ENCODE measurements around the gene BET1L.
"Not testable (repeated sequence)": the region's sequence is repeated elsewhere in the genome, so short reads cannot be mapped to it uniquely, and the experiment has no call there.

Gene BET1L

GRCh38 chr11:208917-209260 is 1.7 kb upstream of the BET1L start:
- DNase-seq, result no peak

DNA sequence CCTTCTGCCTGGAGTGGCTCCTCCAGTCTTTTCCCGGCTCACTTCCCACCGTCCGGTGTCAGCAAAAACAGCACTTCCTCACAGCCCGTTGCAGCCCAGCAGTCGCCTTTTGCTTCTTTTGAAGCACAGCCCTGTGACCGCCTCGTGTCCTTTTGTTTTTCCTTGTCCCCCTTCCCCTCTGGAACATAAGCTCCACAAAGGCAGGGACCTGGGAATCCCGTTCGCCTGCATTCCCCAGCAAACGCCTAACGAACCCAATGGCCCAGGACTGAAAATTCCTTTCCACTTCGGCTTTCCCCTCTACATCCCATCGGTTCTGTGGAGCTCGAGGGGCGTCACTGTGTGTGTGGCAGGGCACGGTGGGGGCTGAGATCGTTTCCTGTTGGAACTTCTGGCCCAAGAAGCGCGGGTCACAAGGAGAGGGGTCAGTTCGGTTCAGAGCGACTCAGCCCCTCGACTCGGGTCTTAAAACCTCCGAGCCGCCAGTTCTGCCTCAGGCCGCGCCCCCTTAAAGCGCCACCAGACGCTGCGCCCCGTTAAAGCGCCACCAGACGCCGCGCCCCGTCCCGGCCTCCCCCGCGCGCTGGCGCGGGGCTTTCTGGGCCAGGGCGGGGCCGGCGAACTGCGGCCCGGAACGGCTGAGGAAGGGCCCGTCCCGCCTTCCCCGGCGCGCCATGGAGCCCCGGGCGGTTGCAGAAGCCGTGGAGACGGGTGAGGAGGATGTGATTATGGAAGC is 1.1 kb upstream of the BET1L start:
- peak; percentile 85 for DNase-seq

DNA sequence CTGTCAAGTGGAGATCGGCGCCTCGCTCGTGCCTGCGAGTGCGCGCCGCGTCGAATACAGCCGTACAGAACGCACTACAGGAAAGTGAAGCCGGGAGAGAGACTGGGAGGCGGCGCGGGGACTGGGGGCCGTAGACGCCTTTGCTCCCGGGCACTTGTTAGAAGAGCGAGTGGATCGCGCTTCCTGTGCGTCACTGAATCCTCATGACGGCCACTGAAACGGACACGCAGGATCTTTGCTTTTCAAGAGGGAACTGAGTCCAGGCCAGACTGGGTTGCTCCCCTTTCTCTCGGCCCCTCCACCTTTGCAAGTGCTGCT is 623 bp upstream of the BET1L start:
- no peak for DNase-seq

GRCh38 chr11:206526-207207 is 532 bp downstream of the BET1L start:
- peak; percentile 24 for DNase-seq

- DNase-seq, result no peak
Observed at GRCh38 chr11:206002-206384, 1.2 kb downstream of the BET1L start.

DNA sequence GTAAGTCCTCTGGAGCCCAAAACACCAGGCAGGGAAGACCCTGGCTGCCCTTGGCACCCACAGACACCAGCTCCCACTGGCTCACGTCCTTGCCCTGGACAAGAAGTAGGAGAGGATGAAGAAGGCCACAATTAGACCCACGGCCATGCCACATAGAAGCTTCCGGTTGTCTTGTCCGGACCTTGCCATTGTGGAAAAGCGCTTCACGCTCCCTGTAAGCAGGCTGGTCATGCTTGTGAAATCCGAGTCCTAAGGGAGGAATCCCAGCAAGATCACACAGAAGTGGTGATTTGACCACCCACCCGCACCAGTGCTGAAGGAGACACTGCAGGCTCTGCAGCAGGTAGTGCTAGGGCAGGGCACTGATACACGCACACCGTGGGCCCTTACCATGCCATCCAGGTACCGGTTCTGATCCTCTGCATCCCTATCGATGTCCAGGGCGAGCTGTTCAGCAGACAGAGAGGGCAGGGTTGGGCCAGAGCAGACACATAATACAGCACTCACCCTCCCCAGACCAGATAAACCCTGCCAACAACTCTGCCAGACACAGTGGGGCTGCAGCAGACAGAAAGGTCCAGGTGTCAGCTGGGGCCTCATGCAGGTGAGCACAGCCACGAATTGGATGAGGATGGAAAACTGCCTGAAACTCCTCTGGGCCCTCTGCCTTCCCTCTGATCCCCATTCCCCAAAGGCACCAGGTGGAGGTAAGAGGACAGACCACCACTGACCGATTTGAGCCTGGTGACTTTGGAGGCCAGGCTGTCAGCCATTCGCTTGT is 1.8 kb downstream of the BET1L start:
- DNase-seq, result no peak

GRCh38 chr11:204587-205109 is 2.6 kb downstream of the BET1L start:
- DNase-seq, result no peak

DNA sequence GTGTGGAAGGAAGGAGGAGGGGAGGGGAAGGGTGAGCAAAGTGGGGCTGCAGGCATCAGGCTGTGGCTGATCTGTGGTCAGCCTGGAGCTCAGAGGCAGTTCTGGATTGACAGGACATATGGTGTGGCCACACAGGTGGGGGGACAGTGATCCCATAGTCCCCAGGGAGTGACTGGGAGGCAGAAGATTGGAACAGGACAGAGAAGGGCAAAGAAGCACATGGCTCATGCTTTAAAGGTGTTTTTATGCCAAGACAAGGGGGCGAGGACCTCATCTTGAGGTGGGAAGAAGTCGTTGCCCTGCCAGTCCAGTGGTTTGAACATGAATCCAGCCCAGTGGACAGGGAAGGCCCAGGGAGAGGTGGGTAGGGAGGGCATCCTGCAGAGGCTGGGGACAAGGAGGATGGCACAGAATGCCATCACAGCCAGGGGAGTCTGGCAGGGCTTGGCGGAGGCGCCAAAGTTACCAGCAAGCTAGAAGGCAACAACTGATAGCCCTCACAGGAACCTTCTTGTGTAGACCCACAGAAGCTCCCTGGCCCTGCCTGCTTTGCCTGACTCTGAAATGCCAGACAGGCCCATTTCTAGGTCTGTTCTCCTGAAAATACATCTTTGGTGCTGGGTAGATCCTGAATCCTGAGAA is 3.1 kb downstream of the BET1L start:
- DNase-seq, result no peak

DNA sequence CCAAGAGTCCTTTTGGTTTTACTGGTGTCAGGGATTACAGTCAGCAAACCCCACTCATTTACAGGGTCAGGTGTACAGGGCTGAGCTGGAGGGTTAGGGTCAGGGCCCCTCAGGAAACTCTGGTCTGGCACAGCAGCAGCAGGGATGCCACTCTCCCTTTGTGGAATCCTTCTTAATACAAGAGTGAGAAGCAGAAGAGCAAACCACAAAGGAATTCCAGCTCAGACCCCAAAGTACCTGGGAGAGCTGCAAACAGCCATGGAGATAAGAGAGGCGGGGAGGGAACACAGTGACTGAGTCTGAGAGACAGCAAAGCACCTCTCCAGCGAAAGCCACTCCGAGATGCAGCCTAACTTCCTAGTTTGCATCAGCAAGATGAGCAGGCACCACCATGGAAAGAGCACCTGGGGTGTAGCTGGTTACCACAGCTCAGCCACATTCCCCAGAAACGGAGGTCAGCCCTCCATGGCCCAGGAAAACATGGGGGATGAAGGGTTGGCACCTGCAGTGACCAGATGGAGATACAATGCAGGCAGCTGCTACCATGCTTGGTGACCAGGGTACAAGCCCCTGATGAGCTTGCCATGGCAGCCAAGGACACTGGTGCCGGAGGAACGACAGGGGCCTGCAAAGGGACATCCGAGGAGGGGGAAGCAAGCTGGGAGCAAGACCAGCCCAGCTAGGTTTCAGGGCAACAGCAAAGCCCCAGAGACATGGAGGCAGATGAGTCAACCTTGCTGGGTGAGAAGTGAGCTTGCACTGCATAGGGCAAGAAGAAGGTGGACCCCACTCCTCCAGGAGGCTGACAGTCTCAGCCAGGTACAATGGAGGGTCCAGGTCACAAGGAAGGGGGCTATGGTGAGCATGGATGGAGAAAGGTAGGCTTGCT is 3.9 kb downstream of the BET1L start:
- no peak for DNase-seq

DNA sequence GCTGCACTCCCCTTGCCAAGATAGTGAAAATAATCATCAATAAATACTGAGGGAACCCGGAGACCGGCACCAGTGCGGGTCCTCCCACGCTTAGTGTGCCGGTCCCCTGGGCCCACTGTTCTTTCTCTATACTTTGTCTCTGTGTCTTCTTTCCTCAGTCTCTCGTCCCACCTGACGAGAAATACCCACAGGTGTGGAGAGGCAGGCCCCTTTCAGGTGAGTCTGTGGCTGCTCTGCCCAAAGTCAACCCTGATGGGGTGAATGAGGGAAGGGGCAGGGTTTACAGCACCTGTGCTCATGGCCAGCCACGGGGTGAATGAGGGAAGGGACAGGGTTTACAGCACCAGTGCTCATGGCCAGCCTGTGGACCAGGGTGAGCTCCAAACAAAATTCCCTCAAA is 4.7 kb downstream of the BET1L start:
- no peak for DNase-seq

DNA sequence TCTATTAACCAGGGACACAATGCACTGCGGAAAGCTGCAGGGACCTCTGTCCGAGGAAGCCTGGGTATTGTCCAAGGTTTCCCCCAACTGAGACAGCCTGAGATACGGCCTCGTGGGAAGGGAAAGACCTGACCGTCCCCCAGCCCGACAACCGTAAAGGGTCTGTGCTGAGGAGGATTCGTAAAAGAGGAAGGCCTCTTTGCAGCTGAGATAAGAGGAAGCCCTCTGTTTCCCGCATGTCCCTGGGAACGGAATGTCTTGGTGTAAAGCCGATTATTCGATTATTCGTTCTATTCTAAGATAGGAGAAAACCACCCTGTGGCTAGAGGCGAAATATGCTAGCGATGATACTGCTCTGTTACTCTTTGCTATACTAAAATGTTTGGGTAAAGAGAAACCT is 5.2 kb downstream of the BET1L start:
- DNase-seq, result no peak

GRCh38 chr11:200224-201003 is 6.8 kb downstream of the BET1L start:
- DNase-seq, result no peak

GRCh38 chr11:199782-200181 is 7.4 kb downstream of the BET1L start:
- DNase-seq, result no peak

DNA sequence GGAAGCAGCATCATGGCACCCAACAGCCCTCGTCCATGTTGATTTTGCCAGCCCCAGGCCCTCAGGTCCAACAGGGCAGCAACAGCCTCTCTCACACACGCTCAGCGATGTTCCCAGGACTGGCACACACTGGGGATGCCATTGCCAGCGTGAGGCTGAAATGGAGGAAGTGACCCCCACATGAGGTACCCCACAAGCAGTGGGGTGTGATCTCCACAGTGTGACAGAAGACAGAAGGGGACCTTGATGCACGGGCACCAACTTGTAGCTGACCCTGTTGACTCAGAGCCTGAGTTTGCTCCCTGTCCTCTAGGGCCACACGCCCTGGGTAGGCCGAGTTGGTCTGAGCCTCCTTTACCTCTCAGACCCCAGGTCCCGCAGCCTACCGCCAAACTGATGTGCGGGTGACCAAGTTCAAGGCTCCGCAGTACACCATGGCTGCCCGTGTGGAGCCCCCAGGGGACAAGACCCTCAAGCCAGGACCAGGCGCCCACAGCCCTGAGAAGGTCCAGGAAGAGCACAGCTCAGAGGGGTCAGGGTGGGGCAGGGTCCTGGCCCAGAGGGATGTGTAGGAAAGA is 8.1 kb downstream of the BET1L start:
- DNase-seq, result no peak

GRCh38 chr11:198236-198806 is 8.9 kb downstream of the BET1L start:
- DNase-seq, result no peak

DNA sequence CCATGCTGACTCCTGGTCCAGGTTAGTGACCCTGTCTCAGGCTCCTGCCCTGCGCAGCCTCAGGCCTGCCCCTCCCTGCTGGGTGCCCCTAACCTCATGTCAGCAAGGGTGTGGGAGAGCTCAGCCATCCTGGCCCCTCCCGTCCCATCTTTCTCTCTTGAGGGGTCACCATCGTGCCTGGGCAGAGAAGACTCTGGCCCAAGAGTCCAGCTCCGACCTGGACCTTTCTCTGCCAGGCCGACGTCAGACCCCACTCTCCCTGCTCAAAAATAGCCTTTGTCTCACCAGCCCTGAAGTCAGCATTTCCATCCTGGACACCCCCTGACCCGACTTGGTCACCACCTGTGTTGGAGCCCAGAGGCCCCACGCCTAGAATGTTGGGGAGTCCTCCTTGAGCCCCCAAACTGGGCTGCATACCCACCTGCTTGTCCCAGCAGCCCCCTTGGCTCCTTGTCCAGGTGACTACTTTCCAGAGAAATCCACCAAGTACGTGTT is 9.4 kb downstream of the BET1L start:
- DNase-seq, result no peak

DNA sequence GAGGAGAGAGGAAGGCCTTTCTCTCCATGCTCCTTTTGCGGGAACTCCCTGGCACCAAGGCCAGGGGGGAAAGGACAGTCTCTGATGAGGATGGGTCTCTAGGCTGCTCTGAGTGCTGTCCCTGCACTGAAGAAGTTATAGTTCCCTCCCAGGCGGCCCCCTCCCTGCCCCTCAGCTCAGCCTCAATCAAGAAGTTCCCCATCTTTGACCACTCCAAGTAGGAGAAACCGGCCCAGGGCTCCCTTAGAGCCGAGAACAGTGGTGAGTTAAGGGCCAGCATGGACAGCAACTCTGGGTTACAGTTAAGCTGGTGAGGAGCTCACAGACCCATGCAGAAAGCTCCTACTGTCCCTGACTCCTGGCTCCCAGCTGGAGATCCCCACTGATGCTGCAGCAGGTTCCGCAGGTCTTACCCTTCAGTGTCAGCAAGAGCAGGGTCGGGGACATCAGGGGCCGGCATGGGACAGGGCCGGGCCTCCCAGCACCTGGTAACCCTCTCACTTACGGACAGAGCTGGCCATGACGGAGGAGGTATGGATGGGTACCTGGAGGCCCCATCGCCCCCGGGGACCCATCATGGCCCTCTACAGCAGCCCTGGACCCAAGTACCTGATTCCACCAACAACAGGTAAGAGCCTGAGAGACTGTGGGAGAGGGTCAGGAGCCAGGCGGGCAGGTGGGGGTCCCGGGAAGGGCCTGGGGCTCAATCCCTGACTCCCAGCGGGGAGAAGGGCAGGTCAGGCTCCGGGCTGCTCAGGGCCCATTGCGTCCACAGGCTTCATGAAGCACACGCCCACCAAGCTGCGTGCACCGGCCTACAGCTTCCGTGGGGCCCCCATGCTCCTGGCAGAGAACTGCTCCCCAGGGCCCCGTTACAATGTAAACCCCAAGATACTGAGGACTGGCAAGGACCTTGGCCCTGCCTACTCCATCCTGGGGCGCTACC is 10.1 kb downstream of the BET1L start:
- DNase-seq, result no peak

DNA sequence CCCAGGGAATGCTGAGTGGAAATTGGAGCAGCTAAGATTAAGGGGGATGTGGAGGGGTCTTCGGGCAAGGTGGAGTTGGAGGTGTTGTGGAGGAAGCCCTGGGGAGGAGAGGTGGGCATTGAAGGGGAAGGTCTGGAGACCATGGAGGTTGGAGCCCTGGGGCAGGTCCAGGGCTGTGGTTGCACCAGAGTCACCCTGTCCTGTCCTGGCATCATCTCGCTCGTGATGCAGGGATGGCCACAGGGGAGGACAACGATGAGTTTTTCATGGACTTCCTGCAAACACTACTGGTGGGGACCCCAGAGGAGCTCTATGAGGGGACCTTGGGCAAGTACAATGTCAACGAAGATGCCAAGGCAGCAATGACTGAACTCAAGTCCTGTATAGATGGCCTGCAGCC is 13.7 kb downstream of the BET1L start:
- DNase-seq, result not testable (repeated sequence)

GRCh38 chr11:192674-193128 is 14.5 kb downstream of the BET1L start, which contains the start of gene SCGB1C1:
TSS of gene SCGB1C1 (plus strand) at chr11:193078. CDS start at chr11:193100, 22 bp downstream.
- DNase-seq, result not testable (repeated sequence)

All from CD4-positive, alpha-beta T cell treated with Interleukin-12 subunit alpha and Interleukin-12 subunit beta, for 1 hour (primary cell).